Inflammatory macrophage treated with lipopolysaccharide for 1 hour (primary cell): ENCODE results near the gene SLC45A1.

ENCODE experiments used
- DNase-seq, 2 donors: peaks; one replicate each; pipeline ENCODE4 v3.0.0-alpha.2; 2020 to 2022

The SLC45A1 gene

GRCh38 chr1:8338526-8339202, 20.8 kb downstream of the SLC45A1 start:
- no peak for DNase-seq

GRCh38 chr1:8339203-8339600, 21.3 kb downstream of the SLC45A1 start:
- DNase-seq = no peak

GRCh38 chr1:8340448-8340847, 22.5 kb downstream of the SLC45A1 start:
- DNase-seq = no peak

GRCh38 chr1:8342325-8342724, 24.4 kb downstream of the SLC45A1 start:
- DNase-seq = no peak

DNA sequence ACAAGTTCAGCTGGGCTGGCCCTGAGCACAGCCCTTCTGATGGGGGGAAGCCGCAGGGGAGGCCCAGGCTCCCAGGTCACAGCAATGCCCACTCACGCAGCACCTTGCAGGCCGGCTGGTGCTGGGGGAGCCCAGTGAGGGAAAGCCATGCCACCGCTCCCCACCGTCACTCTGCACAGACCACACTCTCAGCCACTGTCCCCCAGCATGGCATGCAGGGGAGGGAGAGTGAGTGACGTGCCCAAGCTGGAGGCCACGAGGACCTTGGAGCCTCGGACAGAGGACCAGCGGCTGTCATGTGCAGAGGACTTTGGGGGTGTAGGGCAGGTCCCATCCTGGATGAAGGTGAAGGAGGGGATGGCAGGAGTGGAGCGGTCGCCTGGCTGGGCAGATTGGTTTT, 25.1 kb downstream of the SLC45A1 start:
- DNase-seq = no peak

DNA sequence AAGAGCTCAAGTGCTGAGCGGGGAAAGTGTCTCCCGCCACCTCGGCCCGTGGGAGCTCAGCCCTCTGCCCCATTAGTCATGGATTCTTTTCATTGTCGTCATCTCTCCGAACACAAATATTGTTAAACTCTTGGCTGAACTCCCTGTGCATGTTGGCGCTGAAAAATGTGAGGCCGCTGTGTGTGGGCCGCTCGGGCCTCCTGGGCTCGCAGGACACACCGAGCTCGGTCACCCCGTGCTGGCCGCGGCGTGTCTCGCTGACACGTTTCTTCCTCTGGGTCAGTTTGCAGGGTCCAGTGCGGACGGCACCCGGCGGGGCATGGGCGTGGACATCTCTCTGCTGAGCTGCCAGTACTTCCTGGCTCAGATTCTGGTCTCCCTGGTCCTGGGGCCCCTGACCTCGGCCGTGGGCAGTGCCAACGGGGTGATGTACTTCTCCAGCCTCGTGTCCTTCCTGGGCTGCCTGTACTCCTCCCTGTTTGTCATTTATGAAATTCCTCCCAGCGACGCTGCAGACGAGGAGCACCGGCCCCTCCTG, 25.6 kb downstream of the SLC45A1 start:
- no peak for DNase-seq

- no peak for DNase-seq
Observed at GRCh38 chr1:8344893-8345507, 27.1 kb downstream of the SLC45A1 start.

- no peak for DNase-seq
Observed at GRCh38 chr1:8345621-8346415, 27.9 kb downstream of the SLC45A1 start.

DNA sequence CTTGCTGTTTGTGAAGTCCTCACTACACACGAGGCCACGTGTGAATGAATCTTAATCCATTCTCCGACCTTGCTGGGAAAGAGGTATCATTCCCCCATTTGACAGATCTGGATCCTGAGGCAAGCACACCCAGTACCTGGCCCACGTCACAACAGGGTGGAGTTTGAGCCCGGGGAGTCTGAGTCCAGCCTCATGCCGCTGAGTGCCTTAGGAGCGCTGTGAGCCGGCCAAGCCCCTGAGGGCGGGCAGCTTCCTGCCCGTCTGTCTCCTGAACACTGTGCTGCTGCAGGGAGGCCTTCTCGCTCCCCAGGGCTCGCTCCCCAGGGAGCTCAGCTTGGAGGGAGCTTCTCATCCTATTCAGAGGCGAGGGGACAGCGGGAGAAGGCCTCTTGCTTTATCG, 29.7 kb downstream of the SLC45A1 start:
- DNase-seq = no peak

GRCh38 chr1:8348047-8348776, 30.3 kb downstream of the SLC45A1 start:
- DNase-seq = no peak

DNA sequence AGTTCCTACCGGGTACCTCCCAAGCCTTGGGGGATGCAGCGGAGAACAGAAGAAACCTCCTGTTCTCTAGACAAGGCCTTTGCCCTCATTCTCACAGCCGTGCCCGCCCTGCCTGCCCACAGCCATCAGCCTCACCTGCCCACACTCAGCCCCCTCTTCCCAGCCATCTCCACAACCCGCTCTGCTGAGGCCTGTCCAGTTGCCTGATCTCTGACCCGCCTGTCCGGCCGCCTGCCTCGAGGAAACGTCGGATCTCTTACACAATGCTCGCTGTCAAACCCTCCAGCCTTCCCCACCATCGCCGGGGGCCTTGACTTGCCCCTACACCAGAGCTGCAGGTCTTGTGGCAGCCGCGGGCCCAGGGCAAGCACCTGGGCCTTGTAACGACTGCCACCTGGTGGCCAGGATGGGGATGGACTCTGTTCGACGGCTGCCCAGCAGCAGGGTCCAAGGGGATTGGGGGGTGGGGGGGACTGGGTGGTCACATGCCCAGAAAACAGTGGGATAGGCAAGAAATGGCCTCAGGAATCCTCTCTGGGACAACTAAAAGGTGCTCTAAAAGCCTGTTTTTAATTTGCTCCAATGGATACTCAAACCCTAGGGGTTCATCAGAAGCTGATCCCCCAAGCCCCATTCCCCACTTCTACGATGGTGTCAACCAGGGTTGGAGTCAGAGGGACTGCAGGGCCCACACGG, 31.0 kb downstream of the SLC45A1 start:
- DNase-seq = peak; percentile 17 to 69

DNA sequence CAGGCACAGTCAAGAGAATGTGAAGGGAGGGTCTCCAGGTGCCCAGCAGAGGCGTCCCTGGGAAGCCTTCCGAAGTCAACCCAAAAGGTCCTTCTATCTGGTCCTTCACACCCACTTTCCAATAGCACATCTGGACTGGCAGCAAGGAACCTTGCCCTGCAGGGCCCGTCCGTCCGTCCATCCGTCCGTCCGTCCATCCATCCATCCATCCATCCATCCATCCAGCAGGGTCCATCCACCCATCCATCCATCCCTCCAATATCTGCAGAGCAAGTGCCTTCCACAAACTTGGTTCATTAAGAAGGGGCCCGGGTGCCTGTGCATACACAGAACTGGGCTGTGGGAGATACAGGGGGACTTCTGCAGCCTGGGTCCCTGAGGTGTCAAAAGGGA, 31.6 kb downstream of the SLC45A1 start:
- no peak for DNase-seq

- DNase-seq = no peak
Observed at GRCh38 chr1:8349961-8350360, 32.0 kb downstream of the SLC45A1 start.

- no peak for DNase-seq
Observed at GRCh38 chr1:8350914-8351684, 33.2 kb downstream of the SLC45A1 start.

GRCh38 chr1:8351693-8352470, 34.0 kb downstream of the SLC45A1 start:
- no peak for DNase-seq

- no peak for DNase-seq
Observed at GRCh38 chr1:8352471-8352845, 34.5 kb downstream of the SLC45A1 start.

DNA sequence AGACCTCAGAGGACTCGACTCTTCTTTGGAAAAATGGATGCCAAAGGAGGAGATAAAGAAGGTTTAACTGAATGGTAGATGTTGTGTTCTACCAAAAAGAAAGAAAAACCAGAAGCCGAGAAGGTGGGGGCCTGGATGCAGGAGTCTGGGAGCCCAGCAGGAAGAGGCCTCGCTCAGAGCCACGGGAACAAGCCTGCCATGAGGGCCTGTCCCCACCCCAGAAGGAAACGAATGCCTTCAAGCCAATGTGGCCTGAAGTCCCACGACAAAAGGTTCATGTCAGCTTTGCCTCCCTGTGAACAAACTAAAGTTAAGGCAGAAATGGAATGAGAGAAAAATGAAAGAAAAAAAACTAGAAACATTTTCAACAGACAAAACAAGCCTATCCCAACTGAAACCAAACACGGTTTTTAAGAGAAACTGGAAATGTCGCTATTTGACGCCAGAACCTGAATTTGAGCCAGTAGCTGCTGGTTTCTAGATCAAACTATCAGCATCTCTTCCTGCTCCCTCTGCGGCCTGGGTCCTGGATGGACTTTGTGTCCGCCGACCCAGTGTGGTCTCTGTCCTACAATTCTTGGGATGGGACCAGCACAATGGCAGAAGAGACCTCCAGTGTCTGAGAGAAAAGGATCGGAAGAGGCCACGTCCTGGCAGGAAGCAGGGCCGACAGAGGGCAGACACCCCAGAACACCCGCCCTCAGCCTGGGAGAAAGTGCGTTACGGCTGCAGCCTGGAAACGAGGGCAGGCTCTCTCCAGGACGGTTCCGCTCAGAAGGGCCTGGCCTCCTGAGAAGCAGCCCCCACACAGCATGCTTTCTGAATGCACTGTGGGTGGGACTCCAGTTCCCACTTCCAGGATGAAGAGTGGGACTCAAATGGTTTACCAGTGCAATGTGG, 35.2 kb downstream of the SLC45A1 start:
- no peak for DNase-seq

DNA sequence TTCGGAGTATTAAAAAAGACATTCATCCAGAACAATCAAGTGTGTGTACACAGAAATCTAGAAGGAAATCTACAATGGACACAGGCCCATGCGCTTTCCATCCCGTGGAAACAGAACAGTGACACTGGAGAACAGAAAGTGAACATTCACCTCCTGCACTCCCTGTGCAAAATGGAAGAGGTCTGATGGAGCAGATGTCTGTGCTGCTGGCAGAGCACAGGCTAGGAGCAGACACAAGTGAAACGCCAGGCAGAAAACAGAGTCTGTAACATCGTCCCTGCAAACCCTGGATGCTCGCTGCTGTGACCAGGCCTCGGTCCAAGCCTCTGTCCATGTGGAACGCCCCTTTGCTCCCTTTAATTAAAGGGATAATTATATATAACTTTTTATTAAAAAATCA, 36.1 kb downstream of the SLC45A1 start:
- DNase-seq = no peak

GRCh38 chr1:8355439-8356255, 37.7 kb downstream of the SLC45A1 start:
- DNase-seq = no peak
